GM12891 (cell line): Measurements from ENCODE around the gene CMSS1. TPM values are rescaled to one million over a fixed set of nuclear protein-coding genes. Genes with fewer than 3 reads are reported as not detected.

ENCODE experiments used
- DNase-seq: peaks from one replicate; pipeline ENCODE4 v3.0.0; 2011; ENCODE audit warnings: low spot score; ENCODE audit not compliant: insufficient read length
- FAIRE-seq: peaks from 2 replicates; lab custom pipeline; 2011; peaks lifted over from hg19 to GRCh38; lab: Jason Lieb, UNC
- PAX5 ChIP-seq: IDR thresholded peaks from 2 replicates; pipeline ENCODE4 v1.6.1; 2011; ENCODE audit warnings: low read length, moderate library complexity, mild to moderate bottlenecking; ENCODE audit not compliant: insufficient read depth, severe bottlenecking
- POLR2A ChIP-seq: IDR thresholded peaks from 2 replicates; pipeline ENCODE4 v1.6.1; 2011; ENCODE audit warnings: low read depth, low read length, control low read depth
- POLR2AphosphoS5 ChIP-seq: IDR thresholded peaks from 2 replicates; pipeline ENCODE4 v1.6.1; 2011; ENCODE audit warnings: low read depth, low read length, control low read depth
- POU2F2 ChIP-seq: IDR thresholded peaks from 2 replicates; pipeline ENCODE4 v1.6.1; 2011; ENCODE audit warnings: low read depth, mild to moderate bottlenecking, control low read depth, low read length, moderate library complexity
- SPI1 ChIP-seq: IDR thresholded peaks from 2 replicates; pipeline ENCODE4 v1.6.1; 2011; ENCODE audit warnings: low read depth, low read length, control low read depth
- TAF1 ChIP-seq: IDR thresholded peaks from 2 replicates; pipeline ENCODE4 v1.6.1; 2011; ENCODE audit warnings: low read depth, low read length, control low read depth
- polyA plus RNA-seq: library from polyadenylated mRNA; unstranded; fragments of >200 nt; gene quantifications from one replicate; pipeline ENCODE4 v1.2.1, GENCODE V29; 2012; ENCODE audit warnings: low read depth, missing spikeins, inconsistent platforms; ENCODE audit not compliant: missing spikeins

The CMSS1 gene
- 37.4 TPM for polyA plus RNA-seq

DNA sequence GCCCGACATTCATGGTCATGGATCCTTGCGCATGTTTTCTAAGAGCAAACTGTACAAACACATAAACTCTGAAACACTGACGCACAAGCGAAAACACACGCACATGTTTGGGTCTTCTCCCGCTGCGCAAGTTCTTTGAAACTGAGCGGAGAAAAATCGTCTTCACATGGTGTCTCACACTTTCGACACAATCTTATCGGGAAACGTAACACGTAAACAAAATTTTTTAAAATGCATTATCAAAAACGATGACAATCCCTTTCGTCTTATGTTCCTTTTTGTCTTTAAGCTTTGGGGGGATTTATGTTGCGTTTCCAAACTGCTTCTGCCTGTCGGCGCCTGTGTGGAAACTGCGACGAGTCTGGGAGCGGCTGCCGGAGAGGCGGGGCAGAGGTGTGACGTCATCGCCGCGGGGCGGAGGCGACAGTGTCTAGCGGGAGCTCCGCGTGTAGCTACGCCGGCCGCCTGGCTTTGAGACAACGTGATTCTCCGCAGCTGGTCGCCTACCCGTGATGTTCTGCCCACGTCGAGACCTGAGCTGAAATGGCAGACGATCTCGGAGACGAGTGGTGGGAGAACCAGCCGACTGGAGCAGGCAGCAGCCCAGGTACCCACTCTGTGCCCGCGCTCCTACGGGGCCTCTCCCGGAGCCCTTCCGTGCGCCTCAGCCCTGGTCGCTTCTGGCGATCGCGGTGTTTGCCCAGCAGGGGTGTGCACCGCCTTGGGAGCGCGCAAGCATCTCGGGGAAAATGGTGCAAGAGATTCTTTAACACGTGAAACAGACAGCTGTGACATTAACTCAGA lies at the start of gene CMSS1:
TSS of gene CMSS1 (plus strand) at position 426 of the 804 bp plus-strand sequence.
- DNase-seq: peak; percentile 74
- FAIRE-seq: peak; percentile 90
- TF ChIP-seq TAF1: peak; percentile 45; the same call in 1 of the 2 replicates
- TF ChIP-seq PAX5: no peak
- peak; percentile 63 for TF ChIP-seq POLR2A
- no peak for TF ChIP-seq SPI1
- peak; percentile 59; the same call in 1 of the 2 replicates for TF ChIP-seq POLR2AphosphoS5
- TF ChIP-seq POU2F2: 0 out of 2 replicates have a peak, but pooled peaks have one; percentile 34

DNA sequence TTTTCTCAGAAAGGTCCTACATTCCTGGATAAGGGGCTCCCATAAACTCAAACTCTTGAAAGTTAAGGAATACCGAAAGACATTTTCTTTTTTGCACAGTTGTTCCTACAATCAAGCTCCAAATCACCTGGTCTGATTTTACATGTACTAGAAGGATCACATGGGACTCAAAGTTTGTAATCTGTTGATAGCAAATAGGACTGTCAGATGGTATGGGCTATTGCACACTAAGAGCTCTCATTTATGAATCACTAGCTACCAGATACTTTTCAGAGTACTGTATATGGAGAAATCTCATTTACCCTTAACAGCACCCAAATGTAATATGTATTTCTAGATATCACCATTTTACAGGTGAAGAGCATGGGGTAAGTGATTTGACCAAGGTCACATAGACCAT lies 49.5 kb upstream of the CMSS1 start:
- DNase-seq: no peak
- TF ChIP-seq TAF1 (no peak), PAX5 (no peak), POLR2A (no peak), POU2F2 (no peak), SPI1 (no peak), POLR2AphosphoS5 (no peak)
- FAIRE-seq: no peak

DNA sequence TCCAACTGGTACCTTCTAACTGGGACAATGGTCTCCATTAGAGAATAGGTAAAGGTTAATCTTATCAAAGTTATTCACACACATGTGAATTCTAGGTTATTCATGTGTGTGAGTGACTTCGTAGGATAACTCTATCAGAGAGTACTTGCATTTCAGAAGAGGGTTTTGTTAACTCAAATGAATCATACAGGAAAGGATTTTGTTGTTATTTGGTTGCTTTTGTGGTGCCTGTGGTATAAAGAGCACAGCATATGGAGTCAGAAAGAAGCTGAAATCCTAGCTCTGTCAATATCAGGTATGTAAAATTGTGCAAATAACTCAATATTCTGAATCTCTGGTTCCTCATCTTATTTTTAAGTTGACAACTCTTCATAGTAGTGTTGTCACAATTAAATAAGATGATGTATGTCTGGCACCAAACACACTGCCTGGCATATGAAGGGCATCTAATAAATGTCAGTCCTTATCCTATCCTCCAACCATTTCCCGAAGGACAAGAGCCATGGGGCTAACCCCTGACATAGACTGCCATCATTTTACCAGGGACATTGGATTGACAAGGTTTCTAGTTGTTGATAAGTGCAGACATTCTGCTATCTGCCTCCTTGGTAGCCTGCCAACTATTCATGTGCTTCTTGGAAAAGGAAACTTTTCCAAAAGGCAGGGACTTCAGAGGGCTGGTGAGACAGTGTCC lies 48.7 kb upstream of the CMSS1 start:
- TF ChIP-seq PAX5 (no peak), POLR2AphosphoS5 (no peak), SPI1 (no peak), POU2F2 (no peak), TAF1 (no peak), POLR2A (no peak)
- no peak for DNase-seq
- no peak for FAIRE-seq

DNA sequence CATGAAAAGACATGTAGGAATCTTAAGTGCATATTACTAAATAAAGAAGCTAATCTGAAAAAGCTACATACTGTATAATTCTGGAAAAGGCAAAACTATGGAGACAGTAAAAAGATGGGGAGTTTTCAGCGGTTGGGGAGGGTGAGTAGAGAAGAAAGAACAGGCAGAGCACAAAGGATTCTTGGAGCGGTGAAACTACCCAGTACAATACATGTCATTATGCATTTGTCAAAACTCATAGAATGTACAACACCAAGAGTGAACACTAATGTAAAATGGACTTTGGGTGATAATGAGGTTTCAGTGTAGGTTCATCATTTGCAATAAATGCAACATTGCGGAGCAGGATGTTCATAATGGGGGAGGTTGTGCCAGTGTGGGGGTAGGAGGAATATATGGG lies 45.5 kb upstream of the CMSS1 start:
- FAIRE-seq (no peak), DNase-seq (no peak)
- TF ChIP-seq PAX5 (no peak), POU2F2 (no peak), TAF1 (no peak), POLR2AphosphoS5 (no peak), SPI1 (no peak), POLR2A (no peak)

DNA sequence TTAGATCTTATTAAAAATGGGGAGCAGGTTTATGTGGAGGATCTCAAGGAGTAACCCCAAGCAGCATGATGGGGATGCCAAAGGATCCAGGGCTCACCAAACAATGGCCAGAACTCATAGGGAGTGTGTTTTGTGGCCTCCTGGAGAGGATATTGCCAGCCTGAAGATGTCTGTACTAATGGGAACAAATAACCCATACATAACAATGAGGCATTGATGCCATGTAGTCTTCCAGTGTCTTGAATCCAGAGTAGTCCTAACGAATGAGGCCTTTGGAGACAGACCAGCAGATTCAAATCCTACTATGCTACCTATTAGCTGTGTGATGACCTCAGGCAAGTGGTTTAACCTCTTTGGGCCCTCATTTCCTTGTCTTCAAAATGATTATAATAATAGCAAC lies 45.0 kb upstream of the CMSS1 start:
- DNase-seq (no peak), FAIRE-seq (no peak)
- TF ChIP-seq POLR2AphosphoS5 (no peak), PAX5 (no peak), POLR2A (no peak), TAF1 (no peak), SPI1 (no peak), POU2F2 (no peak)

DNA sequence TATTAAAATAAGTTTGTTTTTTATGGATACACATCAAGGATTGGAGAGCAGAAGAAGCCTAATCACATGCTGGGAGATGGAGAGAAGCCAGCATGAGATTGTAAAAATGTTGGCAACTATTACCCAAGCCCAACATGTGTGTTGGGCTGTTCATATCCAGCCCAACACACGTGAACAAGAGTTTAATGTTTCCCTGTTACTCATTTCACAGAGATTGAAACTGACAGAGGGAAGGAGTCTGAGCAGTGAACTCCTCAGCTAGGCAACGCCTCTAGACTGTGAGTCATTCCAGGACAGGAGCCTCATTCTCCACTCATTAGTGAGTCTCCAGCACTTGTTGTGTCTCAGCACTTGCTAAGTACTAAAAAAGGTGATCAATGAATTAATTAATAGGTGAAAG lies 43.2 kb upstream of the CMSS1 start:
- DNase-seq (no peak), FAIRE-seq (peak; percentile 43)
- no peak for TF ChIP-seq PAX5
- no peak for TF ChIP-seq POLR2AphosphoS5
- TF ChIP-seq POU2F2: no peak
- no peak for TF ChIP-seq POLR2A
- no peak for TF ChIP-seq TAF1
- TF ChIP-seq SPI1: no peak

DNA sequence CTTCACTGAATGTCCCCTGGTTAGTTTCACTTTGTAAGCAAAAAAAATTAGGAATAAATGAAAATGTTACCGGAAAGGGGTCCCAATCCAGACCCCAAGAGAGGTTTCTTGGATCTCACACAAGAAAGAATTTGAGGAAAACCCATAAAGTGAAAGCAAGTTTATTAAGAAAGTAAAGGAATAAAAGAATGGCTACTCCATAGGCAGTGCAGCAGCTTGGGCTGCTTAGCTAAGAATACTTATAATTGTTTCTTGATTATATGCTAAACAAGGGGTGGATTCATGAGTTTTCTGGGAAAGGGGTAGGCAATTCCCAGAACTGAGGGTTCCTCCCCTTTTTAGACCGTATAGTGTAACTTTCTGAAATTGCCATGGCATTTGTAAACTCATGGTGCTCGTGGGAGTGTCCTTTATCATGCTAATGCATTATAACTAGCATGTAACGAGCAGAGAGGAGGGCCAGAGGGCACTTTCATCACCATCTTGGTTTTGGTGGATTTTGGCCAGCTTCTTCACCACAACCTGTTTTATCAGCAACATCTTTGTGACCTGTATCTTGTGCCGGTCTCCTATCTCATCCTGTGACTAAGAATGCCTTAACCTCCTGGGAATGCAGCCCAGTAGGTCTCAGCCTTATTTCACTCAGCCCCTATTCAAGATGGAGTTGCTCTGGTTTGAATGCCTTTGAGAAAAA lies 41.0 kb upstream of the CMSS1 start:
- no peak for FAIRE-seq

DNA sequence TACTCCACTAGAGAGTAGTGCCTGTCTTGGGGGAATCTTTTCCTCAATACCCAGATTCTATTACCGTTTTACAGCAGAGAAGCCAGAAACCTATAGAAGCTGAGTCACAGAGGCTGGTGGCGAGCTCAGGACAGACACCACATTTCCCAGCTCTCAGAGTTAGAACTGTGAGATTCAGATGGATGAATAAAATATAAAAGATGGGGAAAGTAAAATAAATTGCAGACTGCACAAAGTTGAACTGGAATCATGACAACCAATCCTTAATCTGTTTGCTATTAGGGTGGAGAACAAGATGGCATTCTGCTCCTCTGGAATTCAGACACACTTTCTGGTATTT lies 40.5 kb upstream of the CMSS1 start:
- DNase-seq (no peak), FAIRE-seq (no peak)
- TF ChIP-seq PAX5: no peak
- TF ChIP-seq POLR2AphosphoS5: no peak
- TF ChIP-seq POU2F2: no peak

More for the DNA sequence above, 41.0 kb upstream of the CMSS1 start:
- no peak for DNase-seq
- TF ChIP-seq POLR2A (no peak), PAX5 (no peak), SPI1 (no peak), TAF1 (no peak), POU2F2 (no peak), POLR2AphosphoS5 (no peak)
